Gastrocnemius medialis (tissue), 4 donors: Measurements from ENCODE around the gene MPPED2.

Experiments used
- POLR2A ChIP-seq, 2 donors: fragments of 450-650 bp; IDR thresholded peaks; one replicate each; pipeline ENCODE4 v1.6.1; 2017; ENCODE audit warnings: antibody characterized with exemption in 2 of 2, mild to moderate bottlenecking in 2 of 2, moderate library complexity in 2 of 2
- TF ChIP-seq, protein P1 (sequence below), 5 experiments: fragments of 450-650 bp in 3 of 5; fragments of 200-600 bp in 2 of 5; sonication (generic) in 2 of 5; IDR thresholded peaks in 4 of 5; conservative IDR thresholded peaks in 1 of 5; 1 replicate in 4 of 5; 2 replicates in 1 of 5; pipeline ENCODE4 v1.5.1; 2016 to 2019; ENCODE audit warnings: antibody characterized with exemption in 5 of 5, mild to moderate bottlenecking in 3 of 5, moderate library complexity in 3 of 5

DNA sequence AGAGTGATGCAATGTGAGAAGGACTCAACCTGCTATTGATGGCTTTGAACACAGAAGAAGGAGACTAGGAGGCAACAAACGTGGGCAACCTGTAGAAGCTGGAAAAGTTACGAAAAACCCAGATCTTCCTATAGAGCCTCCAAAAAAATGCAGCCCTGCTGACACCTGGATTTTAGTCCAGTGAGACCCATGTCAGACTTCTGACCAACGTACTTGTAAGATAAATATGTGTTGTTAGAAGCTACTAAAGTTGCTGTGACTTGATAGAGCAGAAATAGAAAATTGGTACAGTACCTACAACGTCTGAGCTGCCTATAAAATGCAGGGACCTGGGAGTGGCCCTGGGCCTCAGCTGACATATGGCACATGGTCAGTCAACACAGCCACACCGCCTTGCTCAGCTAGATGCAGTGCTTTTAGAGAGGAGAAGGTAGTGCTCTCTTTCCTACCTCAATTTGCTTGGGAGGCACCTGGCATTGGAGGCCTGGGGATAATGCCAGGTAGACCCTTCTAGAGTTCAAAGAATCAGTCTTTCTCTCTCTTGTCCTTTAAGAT, 165.8 kb downstream of the MPPED2 start:
- TF ChIP-seq, protein P1, sequence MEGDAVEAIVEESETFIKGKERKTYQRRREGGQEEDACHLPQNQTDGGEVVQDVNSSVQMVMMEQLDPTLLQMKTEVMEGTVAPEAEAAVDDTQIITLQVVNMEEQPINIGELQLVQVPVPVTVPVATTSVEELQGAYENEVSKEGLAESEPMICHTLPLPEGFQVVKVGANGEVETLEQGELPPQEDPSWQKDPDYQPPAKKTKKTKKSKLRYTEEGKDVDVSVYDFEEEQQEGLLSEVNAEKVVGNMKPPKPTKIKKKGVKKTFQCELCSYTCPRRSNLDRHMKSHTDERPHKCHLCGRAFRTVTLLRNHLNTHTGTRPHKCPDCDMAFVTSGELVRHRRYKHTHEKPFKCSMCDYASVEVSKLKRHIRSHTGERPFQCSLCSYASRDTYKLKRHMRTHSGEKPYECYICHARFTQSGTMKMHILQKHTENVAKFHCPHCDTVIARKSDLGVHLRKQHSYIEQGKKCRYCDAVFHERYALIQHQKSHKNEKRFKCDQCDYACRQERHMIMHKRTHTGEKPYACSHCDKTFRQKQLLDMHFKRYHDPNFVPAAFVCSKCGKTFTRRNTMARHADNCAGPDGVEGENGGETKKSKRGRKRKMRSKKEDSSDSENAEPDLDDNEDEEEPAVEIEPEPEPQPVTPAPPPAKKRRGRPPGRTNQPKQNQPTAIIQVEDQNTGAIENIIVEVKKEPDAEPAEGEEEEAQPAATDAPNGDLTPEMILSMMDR (IDR thresholded peaks at IDR 0.05 in 4 of 5, conservative IDR thresholded peaks at IDR 0.05 in 1 of 5) = no peak
- no peak for TF ChIP-seq POLR2A (IDR thresholded peaks at IDR 0.05)
